ENCODE measurements around the gene SRRM3. TPM values are rescaled to one million over a fixed set of nuclear protein-coding genes. Genes with fewer than 3 reads are reported as not detected.

Gene SRRM3
- total and polyA plus RNA-seq, 2 experiments from 2014 or later = 8.6 to 13.8 TPM

DNA sequence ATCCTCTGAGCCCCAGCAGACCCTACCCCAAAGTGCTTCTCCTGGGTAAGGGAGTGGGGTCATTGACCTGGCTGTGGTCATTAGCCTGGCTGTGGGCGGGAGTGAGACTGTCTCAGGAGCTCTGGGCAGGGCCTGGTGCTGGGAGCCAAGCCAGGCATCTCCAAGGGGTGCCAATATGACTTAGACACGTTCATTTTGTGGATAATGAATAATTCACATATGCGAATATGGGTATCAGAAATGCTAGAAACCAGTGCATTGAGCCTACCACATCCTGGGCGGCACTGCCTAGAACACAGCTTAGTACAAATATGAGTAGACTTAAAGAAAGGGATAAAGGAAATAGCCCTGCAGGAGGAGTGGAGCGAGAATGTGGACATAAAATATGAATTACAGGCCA lies 14.4 kb upstream of the SRRM3 start:
- no peak overlapping the region for H3K27ac Mint-ChIP-seq
- peaks cover 17% of the 10 kb centered on the region for H3K4me1 Mint-ChIP-seq
- no peaks in the 10 kb centered on the region for H4K20me1 ChIP-seq (replicated peaks; ENCODE audit: insufficient read depth)
- ATAC-seq = no peak
- no peaks in the 10 kb centered on the region for H3K27me3 ChIP-seq (ENCODE audit: insufficient read depth)
- no peak for DNase-seq (ENCODE audit: low spot score)
- H3K9me2 ChIP-seq (ENCODE audit: insufficient read depth) = no peaks in the 10 kb centered on the region
- no peak overlapping the region for H3K4me2 ChIP-seq
- TF ChIP-seq ETS1 (IDR thresholded peaks at IDR 0.05) (no peak), ZNF114 (CRISPR knock-in tag; IDR thresholded peaks at IDR 0.05) (no peak), ZNF331 (CRISPR knock-in tag; IDR thresholded peaks at IDR 0.05; ENCODE audit: low read depth) (no peak), CREB1 (CRISPR knock-in tag; IDR thresholded peaks at IDR 0.05; ENCODE audit: low read depth) (no peak), REST (IDR thresholded peaks at IDR 0.05; ENCODE audit: unreplicated experiment) (no peak), ZNF462 (CRISPR knock-in tag; IDR thresholded peaks at IDR 0.05) (no peak), STAT1 (IDR thresholded peaks at IDR 0.05; ENCODE audit: unreplicated experiment) (no peak), EZH2phosphoT487 (IDR thresholded peaks at IDR 0.05; ENCODE audit: unreplicated experiment) (no peak)
- TF ChIP-seq, protein P1, sequence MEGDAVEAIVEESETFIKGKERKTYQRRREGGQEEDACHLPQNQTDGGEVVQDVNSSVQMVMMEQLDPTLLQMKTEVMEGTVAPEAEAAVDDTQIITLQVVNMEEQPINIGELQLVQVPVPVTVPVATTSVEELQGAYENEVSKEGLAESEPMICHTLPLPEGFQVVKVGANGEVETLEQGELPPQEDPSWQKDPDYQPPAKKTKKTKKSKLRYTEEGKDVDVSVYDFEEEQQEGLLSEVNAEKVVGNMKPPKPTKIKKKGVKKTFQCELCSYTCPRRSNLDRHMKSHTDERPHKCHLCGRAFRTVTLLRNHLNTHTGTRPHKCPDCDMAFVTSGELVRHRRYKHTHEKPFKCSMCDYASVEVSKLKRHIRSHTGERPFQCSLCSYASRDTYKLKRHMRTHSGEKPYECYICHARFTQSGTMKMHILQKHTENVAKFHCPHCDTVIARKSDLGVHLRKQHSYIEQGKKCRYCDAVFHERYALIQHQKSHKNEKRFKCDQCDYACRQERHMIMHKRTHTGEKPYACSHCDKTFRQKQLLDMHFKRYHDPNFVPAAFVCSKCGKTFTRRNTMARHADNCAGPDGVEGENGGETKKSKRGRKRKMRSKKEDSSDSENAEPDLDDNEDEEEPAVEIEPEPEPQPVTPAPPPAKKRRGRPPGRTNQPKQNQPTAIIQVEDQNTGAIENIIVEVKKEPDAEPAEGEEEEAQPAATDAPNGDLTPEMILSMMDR (conservative IDR thresholded peaks at IDR 0.05; ENCODE audit: low read depth in 2 of 2) = no peak
- H3K79me2 ChIP-seq (replicated peaks; ENCODE audit: insufficient read depth) = no peaks in the 10 kb centered on the region
- H3K27ac ChIP-seq (ENCODE audit: low read depth) = no peak overlapping the region
- H2AFZ ChIP-seq = no peak overlapping the region
- H3K9me3 Mint-ChIP-seq = peaks cover 8% of the 10 kb centered on the region; the same call in 2 of the 3 replicates
- no peak overlapping the region for H3K4me3 ChIP-seq
- no peak overlapping the region for H3K4me3 Mint-ChIP-seq
- H3K36me3 Mint-ChIP-seq (ENCODE audit: low read depth) = peaks cover 3% of the 10 kb centered on the region; the same call in 2 of the 3 replicates
- H3K27me3 Mint-ChIP-seq (ENCODE audit: insufficient read depth, low read depth, poor library complexity) = peaks cover 10% of the 10 kb centered on the region
- no peaks in the 10 kb centered on the region for H3K36me3 ChIP-seq (ENCODE audit: insufficient read depth)
- H3F3A ChIP-seq (replicated peaks; ENCODE audit: low read depth) = peaks cover 5% of the 10 kb centered on the region; the same call in 1 of the 2 replicates
- H3K4me1 ChIP-seq (ENCODE audit: insufficient read depth) = peaks cover 11% of the 10 kb centered on the region

Measured in GM23338 (cell line).